Activated CD4-positive, alpha-beta T cell treated with anti-CD3 and anti-CD28 coated beads, Interleukin-2, amount 50 U/mL, for 24 hours (primary cell): ENCODE measurements around the gene NEGR1.
"Not testable (repeated sequence)": the region's sequence is repeated elsewhere in the genome, so short reads cannot be mapped to it uniquely, and the experiment has no call there.

Experiments used
- DNase-seq, 2 donors: peaks; one replicate each; pipeline ENCODE4 v3.0.0-alpha.2; 2020; ENCODE audit warnings: low read depth in 1 of 2, low spot score in 1 of 2

NEGR1 gene

DNA sequence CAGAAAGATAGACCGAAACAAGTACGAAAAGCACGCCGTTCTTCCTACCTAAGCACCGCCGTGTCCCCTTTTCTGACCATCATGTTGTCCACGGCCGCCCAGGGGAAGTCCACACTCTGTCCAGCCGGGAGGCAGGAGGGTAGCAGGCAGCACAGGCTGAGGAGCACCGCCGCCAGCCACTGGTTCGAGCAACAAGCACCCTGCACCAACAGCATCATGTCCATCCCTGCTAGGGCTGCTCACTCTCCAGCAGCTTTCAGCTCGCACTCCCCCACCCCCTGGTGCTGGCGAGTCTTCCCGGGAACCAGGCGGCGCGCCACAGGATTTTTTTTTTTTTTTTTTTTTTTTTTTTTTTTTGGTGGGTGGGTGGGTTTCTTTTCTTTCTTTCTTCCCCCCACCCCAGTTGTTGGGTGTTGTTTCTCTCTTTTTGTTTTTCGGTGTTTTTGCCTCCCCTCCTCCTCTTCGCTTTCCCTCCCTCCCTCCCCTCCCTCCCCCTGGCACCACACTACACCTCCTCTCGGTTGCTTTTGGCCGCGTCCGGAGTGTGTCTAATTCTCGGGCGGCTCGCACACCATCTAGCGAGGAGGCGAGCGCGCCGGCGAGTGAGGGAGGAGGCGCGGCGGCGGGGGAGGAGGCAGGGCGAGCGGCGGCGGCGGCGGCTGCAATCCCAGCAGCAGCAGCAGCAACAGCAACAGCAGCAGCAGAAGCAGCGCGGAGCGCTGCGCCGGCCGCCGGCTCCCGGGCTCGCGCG is at the start of gene NEGR1:
Gene NEGR1, minus strand, starts transcription at position 269 of the 751 bp plus-strand sequence.
- peak in 1 of 2 donors; percentile 37 for DNase-seq

GRCh38 chr1:72326494-72326893 is 44.2 kb upstream of the NEGR1 start:
- DNase-seq: no peak

- DNase-seq: no peak
These were observed 42.1 kb upstream of the NEGR1 start for GRCh38 chr1:72324451-72324850.

DNA sequence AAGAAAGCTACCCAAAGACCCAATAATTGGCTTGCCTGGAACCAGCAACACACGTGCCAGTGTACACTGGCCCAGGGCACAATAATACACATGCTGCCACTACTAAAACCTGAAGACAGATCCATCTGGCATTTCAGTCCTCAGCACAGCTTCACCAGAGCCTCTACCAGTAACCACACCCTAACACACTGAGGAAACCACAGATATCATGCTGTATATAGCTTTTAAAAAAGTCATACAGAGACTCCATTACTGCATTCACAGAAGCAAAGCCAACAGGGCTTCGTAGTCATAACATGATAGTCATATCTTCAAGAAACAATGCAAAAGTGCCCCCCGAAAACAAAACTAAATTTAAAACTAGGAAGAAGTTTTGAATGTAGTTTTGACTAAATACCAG is 40.6 kb upstream of the NEGR1 start:
- no peak for DNase-seq

DNA sequence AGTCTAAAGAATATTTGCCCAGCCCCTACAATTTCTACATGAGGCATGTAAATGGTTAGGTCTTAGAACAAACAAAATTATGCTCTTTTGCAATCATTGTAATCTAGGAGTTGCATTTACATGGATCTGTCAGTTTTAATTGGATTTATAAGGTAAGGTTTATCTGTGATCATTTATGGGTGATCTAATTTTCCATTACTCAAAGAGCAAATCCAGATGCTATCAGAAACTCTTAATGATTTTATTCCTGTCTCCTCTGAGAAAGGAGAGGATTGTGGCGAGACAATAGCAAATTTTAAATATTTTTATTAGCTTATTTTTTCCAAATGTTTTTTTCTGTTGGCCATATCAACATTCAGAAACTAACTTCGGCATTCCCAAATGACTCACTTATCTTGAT is 14.2 kb upstream of the NEGR1 start:
- DNase-seq: no peak

GRCh38 chr1:72288886-72289285 is 6.5 kb upstream of the NEGR1 start:
- no peak for DNase-seq

DNA sequence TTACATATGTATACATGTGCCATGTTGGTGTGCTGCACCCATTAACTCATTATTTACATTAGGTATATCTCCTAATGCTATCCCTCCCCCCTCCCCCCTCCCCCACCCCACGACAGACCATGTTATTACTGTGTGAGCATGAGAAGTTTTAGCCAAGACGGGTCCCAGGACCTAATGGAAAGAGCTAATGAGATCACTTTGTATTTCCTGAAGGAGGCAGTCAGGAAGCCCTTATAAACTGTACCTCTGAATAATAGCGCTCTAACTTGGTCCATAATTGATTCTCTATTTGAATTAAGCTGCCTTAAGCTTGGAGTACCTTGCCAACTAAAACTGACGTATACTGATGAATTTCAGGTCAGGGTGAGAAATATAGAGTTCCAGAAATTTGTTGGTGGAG is 4.1 kb upstream of the NEGR1 start:
- no peak for DNase-seq

DNA sequence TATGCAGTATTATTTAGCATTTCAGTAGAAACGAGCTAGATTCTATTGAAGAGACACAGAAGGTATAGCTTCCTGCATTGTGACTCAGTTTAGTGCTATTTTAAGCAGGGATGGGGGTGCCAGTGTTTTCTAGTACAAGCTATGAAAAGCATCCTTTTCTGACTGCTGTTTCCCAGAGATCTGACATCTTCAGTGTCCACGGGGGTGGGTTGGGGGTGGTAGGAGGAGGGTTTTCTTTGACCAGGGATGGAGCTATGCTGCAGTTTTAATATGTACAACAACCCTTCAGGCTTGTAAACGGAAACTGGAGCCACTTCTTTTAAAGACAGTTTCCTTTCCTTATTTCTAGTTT is 2.7 kb upstream of the NEGR1 start:
- no peak for DNase-seq

DNA sequence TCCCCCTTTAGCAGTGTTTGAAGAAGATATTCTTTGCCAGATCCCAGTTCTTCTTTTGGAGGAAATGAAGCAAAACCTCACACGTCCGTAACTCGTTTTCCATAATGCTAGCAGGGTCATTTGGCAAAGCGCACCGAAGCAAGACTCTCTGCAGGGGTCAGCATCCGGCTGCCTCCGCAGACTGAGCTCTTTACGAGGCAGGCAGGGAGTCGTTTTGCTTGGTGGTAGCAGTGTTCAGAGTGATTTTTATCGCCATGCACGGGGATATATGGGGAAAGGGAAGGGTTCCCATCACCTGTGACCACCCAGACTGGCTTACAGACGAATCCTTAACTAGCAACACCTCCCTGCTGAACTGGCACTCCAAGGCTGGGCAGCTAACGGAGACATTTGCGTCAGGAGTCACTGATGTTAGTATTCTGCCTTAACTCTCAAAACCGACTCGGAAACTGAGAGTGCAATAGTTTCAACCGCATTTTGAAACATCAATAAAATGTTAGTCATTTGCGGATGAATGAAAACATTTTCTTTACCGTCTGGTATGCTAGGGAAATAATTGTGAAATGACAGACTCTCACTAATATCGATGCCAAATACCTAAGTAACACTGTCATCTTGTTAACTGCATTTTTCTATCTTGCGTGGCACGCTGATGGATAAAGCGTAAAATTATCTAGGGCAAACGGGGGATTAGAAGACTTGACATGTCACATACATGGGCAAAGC is 2.2 kb upstream of the NEGR1 start:
- no peak for DNase-seq

DNA sequence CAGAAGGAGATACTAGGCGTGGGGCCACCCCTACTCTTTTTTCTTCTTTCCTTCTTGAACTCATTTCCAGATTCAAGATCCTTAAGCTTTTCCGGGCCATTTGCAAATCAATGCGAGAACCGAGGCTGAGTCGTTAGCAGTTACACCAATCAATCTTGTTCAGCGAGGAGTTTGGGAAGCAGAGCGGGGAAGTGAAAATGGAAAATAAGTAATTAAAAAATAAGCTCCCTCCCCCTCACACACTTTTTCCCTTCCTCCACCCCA is 1.7 kb upstream of the NEGR1 start:
- no peak for DNase-seq

DNA sequence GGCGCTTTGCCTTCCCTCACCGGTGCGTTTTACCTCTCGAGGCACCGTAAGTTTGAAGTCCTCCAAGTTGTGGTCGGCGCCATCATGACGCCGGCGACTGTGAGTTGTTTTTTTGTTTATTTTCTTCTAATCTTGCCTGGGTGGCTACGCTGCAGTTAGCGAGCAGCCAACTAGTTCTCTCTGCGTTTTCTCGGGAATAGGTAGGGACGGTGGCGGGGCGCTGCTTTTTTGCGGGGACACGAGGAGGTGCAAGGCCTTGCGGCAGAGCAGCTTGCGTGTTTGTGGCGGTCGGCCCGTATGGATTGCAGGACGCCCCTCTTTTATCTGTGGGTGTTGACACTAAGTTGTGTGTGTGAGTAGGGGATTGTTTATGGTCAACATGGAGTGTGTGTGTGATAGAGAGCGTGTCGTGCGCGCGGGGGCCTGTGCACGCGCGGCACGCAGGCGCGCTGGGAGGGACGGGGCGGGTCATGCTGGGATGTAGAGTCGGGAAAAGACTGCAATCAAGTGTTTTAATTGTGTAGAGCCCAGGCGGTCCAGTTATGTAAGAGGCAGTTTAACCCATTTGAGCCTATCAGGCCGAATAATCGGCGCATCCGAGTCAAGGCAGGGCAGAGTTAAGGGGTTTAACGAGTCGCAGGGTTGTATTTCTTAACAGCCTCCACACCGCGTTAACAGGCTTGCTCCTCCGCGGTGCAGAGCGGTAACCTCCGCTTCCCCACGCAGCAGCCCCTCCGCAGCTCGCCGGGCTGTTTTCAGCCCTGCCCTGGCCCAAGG is 1.2 kb upstream of the NEGR1 start:
- no peak for DNase-seq

DNA sequence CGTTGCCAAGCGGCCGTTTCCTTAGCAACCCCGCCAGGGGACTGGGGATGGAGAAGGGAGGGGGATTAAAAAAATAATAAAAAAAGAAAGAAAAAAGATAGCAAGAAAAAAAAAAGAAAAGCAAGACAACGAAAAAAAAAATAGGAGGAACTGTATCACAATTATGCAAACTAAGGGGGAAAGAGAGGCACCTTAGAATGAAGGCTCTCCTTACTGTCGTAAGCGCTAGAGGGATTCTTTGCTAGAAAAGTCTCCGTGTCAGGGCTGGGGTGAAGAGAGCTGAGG is 625 bp upstream of the NEGR1 start:
- no peak for DNase-seq

DNA sequence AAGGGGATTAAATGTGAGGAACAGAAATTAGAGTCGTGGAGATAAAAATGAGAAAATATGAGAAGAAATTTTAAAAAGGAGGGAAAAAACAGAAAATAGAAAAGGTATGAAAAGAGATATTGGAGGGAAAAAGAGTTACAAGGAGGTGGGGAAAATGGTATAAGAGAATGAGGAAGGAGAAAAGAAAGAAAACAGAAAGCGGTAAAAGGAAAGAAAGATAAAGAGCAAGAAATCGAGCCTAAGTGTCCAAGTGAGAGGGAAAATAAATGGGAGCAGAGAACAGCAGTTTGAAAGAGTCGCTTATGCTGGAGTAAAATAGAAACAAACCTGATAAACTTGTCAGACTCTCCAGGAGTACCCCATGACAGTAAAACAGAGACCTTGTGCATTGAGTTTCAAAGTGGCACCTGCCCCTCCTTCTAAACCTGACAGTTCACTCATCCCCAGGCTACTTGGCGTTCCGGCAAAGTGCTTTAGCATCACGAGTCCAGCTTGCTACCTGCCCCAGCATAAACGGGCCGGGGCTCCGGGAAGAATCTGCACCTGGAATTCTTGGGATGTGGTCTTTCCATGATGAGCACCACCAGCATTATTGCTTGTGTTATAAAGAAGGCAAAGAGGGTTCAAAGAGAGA is 585 bp downstream of the NEGR1 start:
- no peak for DNase-seq

GRCh38 chr1:72281144-72281543 is 1.2 kb downstream of the NEGR1 start:
- DNase-seq: no peak

DNA sequence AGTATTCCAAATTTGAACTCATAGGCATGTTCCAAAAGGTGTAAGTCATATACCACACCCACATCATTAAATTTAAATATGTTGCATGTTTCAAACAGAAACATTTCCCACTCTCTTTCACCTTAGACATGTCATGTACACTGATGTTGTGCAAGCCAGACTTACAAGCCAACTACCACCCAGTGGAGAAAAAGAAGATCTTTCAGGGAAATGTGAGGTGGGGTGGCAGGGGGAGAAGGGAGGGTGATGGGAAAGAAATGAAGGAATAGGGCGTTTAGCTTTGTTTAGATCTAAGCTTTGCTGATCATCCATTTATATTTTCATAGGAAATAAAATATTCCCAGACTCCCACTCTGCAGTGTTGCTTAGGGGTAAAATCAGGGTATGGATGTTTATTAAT is 1.6 kb downstream of the NEGR1 start:
- DNase-seq: no peak

- DNase-seq: no peak
These were observed 2.2 kb downstream of the NEGR1 start for GRCh38 chr1:72280131-72280530.

DNA sequence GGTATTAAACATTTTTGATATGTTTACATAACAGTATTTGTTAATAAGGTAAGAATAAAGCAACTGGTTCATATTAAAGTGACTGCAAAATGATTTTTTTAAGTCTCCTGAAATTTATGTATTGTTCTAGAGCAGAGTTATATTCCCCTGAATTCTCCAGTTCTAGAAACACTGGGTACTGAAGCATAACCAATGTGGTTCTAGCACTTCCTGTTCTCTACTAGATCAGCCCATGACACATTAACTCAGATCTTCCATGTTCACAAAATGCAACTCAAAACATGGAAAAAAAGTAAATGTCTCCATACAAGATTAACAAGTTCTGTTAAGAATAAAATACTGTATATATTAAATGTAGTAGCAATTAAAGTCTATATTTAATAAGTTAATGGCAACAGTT is 3.9 kb downstream of the NEGR1 start:
- DNase-seq: no peak

DNA sequence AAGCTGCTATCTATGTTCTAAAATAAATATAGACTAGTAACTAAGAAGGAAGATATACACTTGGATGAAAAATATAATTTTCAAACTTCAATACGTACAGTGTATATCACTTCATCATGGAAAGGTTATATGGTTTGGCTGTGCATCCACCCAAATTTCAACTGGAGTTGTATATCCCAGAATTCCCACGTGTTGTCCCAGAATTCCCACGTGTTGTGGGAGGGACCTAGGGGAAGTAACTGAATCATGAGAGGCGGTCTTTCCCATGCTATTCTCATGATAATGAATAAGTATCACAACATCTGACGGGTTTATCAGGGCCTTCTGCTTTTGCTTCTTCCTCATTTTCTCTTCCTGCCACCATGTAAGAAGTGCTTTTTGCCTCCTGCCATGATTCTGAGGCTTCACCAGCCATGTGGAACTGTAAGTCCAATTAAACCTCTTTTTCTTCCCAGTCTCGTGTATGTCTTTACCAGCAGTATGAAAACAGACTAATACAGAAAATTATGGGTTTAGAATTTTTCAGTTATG is 10.7 kb downstream of the NEGR1 start:
- no peak for DNase-seq

DNA sequence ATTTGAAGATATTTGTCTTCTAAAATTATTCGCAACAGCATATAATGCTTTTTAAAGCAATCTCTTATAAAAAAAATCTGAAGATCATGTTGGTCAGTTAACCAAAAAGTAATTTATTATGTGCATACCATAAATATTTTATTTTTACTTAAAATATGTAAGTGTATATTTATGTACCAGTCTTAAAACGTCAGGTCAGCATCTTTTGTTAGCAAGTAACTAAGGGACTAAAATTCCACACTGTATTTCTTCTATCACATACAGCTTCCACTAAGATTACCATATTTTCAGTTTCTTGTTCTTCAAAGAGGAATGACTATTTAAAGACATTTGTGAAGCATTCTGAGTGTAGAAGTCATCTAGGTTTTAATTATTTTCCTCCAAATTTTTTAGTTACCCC is 19.6 kb downstream of the NEGR1 start:
- DNase-seq: no peak

- no peak for DNase-seq
These were observed 29.2 kb downstream of the NEGR1 start for GRCh38 chr1:72253132-72253531.

DNA sequence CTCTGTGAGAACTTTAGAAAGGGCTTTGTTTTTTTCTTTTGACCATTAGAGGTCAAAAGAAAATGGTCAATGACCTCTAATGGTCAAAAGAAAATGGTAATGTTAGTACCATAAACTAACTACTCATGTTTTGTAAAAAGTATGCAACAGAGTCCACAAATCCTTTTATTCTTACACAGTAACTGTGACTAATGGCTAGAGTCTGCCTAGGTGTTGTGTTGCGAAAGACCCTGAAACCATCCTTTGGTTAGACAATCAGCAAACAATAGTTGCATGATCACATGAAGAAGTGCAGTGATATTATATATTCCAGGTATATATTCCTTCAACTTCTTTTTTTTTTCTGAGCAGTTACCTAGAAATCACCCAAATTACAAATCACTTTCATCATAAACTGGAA is 40.9 kb downstream of the NEGR1 start:
- DNase-seq: no peak

DNA sequence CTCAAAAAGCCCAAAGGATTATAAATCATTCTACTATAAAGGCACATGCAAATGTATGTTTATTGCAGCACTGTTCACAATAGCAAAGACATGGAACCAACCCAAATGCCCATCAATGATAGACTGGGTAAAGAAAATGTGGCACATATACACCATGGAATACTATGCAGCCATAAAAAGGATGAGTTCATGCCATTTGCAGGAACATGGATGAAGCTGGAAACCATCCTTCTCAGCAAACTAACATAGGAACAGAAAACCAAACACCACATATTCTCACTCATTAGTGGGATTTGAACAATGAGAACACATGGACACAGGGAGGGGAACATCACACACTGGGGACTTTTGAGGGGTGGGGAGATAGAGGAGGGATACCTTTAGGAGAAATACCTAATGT is 46.4 kb downstream of the NEGR1 start:
- not testable (repeated sequence) for DNase-seq
